Hematopoietic multipotent progenitor cell (in vitro differentiated cells): ENCODE data around the gene KANSL1L. TPM values are rescaled to one million over a fixed set of nuclear protein-coding genes. Genes with fewer than 3 reads are reported as not detected.

Source experiments
- DNase-seq, 3 donors: peaks; one replicate each; pipeline ENCODE4 v3.0.0-alpha.2; 2011 to 2015; ENCODE audit warnings: low read depth in 2 of 3, low spot score in 2 of 3
- total RNA-seq: library from RNA; depleted of rRNA; stranded (reverse); fragments of >200 nt; gene quantifications from one replicate; pipeline ENCODE4 v1.2.3, GENCODE V29; 2012

Gene KANSL1L
- total RNA-seq, 1 donor, result 14.0 TPM

DNA sequence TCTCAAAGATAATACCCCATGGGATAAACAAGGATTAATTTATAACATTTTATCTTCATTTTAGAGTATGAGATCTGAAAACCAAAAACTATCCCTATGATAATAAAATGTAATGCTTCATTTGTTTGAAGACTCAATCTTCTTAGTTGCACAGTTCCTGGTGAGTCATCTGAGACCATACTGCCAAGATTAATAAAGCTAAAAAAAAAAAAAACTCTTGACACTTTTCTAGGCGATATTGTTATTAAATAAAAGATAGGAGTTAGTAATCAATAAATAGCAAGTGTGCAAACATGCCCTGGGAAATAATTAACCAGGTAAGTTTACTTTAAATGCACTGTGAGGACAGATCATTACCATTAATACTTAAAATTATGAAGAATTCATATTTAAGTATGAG is 84.9 kb downstream of the KANSL1L start:
- no peak for DNase-seq

DNA sequence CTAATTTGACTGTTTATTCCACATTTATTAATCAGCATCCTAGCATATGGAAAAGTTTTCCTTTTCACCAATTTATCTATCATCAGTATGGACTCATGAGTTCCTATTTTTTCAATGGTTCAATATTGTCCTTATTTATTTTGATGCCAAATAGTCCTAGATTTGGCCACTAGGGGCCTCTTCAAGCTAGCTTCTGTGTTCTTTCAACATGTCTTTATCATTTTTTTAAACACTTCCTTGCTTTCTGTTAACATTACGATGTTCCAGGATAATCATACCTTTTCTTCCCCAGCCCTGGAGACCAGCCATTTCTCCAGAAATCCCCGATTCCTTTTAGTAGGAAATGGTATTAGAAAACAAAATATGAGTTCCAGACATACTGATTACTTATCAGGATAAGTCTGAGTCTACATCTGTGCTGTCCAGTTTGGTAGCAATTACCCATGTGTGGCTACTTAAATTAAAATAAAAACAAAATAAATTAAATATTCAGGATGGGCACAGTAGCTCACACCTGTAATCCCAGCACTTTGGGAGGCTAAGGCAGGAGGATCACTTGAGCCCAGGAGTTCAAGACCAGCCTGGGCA is 98.2 kb downstream of the KANSL1L start:
- peak in 2 of 3 donors; percentile 38 to 68 for DNase-seq

DNA sequence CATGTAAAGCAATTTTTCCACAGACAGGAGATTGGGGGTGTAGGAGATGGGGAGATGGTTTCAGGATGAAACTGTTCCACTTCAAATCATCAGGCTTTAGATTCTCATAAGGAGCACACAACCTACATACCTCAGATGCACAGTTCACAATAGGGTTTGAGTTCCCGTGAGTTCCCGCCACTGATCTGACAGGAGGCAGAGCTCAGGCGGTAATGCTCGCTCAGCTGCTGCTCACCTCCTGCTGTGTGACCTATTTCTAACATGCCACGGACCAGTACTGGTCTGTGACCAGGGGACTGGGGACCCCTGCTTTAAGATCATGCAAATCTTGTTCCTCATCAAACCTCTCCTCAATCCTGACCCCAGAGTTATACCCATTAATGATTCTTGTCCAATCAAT is 98.7 kb downstream of the KANSL1L start:
- no peak for DNase-seq

DNA sequence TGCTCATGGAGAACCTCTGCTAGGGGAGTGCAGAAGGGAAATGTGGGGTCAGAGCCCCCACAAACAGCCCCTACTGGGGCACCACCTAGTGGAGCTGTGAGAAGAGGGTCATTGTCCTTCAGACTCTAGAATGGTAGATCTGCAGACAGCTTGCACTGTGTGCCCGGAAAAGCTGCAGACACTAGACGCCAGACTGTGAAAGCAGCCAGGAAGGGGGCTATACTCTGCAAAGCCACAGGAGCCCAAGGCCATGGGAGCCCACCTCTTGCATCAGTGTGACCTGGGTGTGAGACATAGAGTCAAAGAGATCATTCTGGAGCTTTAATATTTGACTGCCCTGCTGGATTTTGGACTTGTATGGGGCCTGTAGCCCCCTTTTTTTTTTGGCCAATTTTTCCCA is 107.9 kb downstream of the KANSL1L start:
- no peak for DNase-seq

DNA sequence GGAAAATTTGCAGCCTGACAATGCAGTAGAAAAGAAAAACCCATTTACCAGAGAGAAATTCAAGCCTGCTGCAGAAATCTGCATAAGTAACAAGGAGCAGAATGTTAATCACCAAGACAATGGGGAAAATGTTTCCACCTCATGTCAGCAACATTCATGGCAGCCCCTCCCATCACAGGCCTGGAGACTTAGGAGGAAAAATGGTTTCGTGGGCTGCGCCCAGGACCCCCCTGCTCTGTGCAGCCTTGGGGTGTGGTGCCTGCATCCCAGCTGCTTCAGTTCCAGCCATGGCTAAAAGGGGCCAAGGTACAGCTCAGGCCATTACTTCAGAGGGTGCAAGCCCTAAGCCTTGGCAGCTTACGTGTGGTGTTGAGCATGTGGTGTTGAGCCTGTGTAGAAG is 115.4 kb downstream of the KANSL1L start:
- no peak for DNase-seq

DNA sequence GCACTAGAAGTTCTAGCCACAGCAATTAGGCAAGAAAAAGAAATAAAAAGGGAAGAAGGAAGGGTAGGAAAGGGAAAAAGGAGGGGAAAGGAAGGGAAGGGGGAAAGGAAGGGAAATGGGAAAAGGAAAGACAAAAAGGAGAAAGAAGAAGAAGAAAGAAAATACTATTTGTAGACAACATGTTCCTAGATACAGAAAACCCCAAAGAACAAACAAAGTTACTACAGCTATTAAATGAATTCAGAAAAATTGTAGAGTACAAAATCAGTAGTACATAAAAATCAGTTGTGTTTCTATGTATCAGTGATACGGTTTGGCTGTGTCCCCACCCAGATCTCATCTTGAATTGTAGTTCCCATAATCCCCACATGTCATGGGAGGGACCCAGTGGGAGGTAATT is 116.5 kb downstream of the KANSL1L start:
- DNase-seq, result no peak

DNA sequence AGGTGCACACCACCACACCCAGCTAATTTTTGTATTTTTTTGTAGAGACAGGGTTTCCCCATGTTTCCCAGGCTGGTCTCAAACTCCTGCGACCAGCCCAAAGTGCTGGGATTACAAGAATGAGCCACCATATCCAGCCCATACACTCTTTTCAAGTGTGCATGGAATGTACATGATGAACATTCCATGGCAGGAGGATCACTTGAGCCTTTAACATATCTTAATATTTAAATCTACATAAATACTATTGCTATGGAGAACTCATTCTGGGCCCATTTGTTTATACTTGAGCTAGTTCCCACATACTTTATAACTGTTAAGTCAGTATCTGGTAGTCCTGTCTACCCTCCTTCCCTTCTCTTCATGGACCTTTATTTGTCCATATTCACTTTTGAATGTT is 120.3 kb downstream of the KANSL1L start:
- DNase-seq, result no peak

DNA sequence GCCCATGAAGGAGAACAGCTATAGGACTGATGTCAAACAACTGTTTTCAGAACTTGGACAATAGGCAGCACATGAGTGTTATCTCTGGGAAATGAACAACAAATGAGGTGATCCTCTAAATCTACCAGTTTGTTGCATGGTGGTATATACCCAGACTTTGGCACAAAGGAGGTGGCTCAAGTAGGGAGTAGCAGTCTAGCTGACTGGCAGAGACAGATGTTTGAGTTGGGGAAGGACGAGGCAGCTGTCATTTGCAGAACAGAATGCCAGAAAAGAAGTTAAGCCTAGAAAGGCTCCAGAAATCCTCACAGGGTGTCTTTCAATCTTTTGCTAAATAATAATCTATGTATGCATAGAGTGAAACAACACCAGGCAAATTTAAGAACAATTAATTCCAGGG is 121.4 kb downstream of the KANSL1L start:
- DNase-seq, result no peak

DNA sequence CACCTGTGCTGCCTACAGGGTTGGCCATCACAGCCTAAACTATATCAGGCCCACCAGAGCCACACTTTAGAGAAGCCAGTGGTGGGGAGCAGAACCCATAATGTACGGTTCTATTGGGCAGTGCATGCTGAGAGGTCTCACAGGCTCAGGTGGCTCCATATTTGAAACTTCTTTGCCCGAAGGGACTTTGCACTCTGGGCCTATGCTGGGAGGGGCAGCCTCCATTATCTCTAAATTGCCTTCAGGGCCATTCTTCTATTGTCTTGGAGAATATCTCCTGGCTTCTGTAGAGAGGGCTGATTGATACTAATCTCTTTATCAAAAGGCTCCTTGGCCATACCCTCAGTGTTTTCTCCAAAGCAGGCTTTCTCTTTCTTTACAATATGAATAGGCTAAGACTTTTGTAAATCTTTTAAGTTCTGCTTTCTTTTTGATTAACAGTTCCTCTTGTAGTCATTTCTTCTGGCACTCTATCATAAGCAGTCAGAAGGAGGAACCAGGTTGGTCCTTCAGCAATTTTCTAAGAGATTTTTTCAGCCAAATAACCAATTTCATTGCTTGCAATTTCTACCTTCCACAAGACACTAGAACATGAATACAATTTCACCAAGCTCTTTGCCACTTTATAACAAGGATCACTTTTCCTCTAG is 124.2 kb downstream of the KANSL1L start:
- no peak for DNase-seq

DNA sequence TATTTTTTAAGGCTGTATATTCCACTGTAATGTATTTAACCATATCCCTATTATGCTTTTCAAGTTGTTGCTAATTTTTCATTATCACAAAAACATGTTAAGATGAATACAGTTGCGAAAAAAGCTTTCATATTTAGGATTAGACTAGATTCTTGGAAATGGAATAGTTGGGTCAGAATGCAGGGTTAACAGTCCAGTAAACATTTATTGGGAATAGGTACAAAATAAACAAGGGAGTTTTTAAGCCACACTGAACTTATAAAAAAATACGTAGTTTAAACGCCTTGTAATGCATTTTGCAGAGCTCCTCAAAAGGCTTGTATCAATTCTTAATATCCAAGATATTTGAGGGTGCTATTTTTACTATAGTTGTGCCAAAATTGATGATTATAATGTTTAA is 133.1 kb downstream of the KANSL1L start:
- no peak for DNase-seq

DNA sequence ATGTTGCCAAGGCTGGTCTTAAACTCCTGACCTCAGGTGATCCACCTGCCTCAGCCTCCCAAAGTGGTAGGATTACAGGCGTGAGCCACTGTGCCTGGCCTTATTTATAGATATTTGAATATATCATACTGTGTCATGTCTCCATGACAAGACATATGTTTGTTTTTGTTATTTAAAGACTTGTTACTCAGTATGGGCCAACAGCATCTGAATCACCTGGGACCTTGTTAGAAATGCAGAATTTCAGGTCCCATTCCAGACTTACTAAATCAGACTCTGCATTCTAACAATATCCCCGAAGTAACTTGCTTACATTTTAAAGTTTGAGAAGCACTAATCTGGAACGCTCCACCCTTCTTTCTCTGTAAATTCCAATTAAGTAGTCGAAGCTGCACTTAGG is 135.5 kb downstream of the KANSL1L start:
- DNase-seq, result no peak

DNA sequence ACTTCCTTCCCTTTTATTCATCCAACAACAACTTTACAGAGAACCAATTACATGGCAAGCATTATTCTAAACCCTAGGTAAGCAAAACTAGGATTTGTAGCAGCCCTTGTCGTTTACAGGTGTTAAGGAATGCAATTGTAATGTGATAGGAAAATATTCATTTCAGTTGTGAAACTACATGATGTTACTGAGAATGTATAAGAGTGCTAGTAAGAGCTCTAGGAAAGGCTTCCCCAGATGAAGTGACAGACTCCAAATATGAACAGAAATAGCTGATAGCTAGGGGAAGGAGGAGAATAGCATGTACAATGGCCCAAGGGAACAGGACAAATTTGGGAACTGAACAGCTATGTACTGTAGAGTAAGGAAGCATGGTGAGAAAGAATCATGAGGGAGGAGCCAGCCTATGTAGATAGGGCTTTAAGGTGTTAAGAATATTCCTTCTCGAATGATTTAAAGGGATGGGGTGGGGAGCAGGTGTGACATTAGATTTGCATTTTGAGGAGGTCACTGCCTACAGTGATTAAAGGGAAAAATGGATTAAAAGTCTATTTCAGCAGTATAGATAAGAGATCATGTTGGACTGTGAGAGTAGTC is 137.0 kb downstream of the KANSL1L start:
- no peak for DNase-seq

DNA sequence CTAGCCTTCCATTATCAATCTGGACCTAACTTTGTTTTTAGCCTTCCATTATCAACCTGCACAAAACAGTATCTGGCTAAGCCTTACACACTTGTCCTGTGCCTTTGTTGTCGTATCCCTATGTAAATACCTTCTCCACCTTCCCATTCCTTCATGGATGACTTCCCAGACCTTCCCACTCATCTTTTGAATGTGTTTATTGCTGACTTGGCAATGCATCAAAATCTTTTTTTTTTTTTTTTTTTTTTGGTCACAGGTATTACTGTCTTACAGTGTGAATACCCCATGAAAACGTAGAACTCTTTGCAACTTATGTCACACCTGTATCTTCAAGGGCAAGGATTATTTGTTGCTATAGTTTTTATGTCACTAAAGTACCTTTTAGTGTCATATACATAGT is 143.0 kb downstream of the KANSL1L start:
- no peak for DNase-seq

DNA sequence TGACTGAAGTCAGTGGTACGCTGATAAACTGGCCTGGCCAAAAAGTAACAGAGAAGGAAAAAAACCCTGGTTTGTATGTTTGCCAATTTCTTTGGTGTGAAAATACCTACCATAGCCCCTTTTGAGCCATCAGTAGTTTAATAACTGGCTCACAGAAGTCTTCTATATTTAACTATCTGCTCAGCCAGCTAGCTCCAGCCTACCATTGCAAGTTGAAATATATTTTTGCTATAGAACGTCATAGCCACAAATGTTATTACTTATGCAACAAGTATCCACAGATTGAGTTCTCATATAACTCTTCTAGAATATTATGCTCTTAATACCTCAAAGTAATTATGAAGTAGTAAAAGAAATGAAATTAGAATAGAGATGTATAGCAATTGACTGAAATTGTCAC is 143.6 kb downstream of the KANSL1L start:
- no peak for DNase-seq

DNA sequence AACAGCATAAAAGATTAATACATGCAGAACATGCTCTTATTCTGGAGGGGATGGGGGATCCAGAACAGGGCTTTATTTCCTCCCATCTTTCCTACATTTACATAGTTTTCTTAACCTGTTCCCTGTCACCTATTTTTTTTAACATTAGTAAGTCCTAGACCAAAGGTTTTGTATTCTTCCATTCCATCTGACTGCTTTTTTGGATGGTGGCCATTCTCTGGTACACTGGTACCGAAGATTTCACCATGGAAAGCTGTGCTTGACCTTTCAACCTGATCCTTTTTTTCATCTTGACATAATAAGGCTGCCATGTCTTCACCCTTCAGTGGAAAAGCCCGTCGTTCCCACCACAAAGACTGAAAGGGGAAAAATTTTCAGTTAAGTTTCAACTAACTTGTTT is 148.4 kb downstream of the KANSL1L start:
- DNase-seq, result no peak

DNA sequence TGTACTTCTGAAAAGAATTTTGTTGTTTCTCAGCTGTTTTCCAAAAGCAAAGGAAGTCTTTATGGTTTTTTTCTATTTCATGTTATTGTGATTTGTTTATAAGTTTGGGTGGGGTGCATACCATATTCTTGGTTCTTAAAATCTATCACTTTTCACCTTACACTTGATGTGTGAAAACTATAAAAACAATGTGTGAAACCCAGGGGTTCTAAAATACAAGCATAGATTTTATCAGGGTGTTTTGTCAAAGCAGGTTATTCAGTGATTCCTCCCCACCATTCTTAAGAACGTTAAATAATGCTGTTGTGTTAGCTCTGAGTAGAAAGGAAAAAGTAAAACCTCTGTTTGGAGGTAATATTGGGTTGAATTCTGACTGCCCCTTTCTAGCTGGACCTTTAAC is 151.1 kb downstream of the KANSL1L start:
- DNase-seq, result no peak

DNA sequence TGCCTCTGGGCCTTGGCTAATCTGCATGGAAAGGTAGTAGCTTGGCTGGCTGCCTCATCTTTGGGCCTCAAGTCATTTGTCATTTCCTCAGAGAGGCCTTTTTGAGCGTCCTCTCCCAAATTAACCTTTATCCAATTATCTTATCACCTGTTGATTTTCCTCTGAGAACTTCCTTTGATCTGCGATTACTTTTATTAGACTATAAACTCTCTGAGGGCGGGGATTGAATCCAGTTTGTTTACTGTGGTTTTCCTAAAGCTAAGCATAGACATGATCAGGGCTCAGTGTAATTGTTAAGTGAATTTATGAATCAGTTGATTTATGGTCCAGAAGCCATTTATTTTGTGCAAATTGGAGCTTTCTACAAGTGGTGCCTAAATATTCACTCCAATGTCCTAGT is 161.3 kb downstream of the KANSL1L start:
- DNase-seq, result no peak

DNA sequence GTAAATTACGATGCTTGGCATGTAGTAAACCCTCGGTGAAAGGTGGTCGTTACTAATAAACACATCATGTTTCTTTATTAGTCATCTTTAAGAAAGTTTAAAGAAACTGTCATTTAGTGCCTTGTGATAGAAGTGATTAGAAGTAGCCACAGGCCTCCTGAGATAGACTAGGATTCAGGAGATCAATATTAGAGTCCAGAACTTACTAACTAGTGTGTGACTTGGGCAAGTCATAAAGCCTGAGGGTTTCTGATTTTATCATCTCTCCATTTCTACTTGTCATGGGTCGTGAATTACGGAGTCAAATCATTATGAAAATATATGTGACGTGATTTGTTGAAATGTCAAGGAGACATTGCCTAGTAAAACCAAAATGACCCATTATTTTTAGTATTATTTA is 162.1 kb downstream of the KANSL1L start:
- DNase-seq, result no peak

DNA sequence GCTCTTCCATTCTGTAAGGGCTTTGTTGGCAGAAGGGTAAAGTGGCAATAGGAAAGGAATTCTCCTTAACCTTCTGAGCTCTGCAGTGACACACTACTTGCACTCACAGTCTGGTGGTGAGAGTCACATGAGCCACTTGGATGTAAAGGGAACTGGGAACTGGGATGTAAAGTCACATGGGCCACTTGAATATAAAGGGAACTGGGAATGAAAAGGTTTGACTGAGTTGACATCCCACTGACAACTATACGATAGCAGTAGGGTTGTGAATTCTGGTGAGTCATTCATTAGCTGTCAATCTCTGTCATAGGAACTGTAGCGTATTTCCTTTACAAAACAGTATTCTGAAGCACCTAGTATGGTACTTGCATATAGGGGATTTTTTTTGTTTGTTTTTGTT is 163.3 kb downstream of the KANSL1L start:
- DNase-seq, result no peak

DNA sequence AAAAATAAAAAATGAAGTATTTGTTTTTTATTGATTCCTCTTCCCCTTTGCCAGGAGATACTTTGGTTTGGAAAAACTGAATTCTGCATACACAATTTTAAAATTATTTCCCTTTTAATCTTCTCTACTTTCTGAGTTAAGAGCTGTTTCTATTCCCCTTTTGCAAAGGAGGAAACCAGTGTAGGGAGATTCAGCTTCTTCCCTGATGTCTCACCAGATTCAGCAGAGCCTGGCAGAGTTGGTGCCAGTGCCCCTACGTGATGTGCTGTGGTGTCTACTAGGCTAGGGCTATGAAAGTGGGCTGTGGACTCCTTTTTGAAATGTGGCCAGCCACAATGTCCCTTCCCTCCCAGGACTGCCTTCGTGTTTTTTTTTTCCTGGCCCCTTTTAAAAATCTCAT is 166.3 kb downstream of the KANSL1L start:
- no peak for DNase-seq

DNA sequence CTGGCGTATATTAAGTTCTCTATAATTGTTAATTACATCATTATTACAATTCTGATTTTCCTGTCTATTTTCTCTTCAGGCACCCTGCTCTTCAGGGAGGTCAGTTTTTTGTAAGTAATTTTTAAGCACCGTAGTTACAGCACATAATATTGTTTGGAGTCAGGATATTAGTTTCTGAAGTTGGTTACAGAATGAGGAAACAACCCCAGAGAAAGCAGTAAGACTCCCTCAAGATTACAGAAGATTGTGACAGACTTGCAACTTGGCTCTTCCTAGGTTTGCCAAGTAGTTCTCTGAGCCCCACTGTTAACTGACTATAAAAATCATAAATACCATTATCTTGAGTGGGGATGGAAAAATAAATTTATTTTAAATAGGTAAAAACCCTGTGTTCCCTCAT is 167.8 kb downstream of the KANSL1L start:
- peak in 1 of 3 donors; percentile 24 for DNase-seq
